Measurements from ENCODE around the gene THAP4. TPM values are rescaled to one million over a fixed set of nuclear protein-coding genes. Genes with fewer than 3 reads are reported as not detected.

THAP4 gene
- total RNA-seq, 1 experiment from 2014 or later = 94.8 TPM

GRCh38 chr2:241653210-241653750 lies 16.3 kb upstream of the THAP4 start:
- Histone ChIP-seq H3K27ac (no peak overlapping the region), H3K9me3 (ENCODE audit: insufficient read depth, low read depth) (no peaks in the 10 kb centered on the region), H3K9me2 (ENCODE audit: insufficient read depth) (no peaks in the 10 kb centered on the region), H3K36me3 (ENCODE audit: low read depth) (peaks cover 12% of the 10 kb centered on the region; the same call in 1 of the 2 replicates), H2AFZ (no peak overlapping the region), H3F3A (ENCODE audit: insufficient read depth, low read depth) (peaks cover 4% of the 10 kb centered on the region; the same call in 1 of the 2 replicates), H3K4me2 (no peak overlapping the region), H3K4me3 (no peak overlapping the region), H4K20me1 (ENCODE audit: insufficient read depth) (peaks cover 42% of the 10 kb centered on the region), H3K79me2 (ENCODE audit: low read depth) (peaks cover 19% of the 10 kb centered on the region), H3K27me3 (ENCODE audit: insufficient read depth, low read depth) (no peaks in the 10 kb centered on the region), H3K4me1 (replicated peaks; ENCODE audit: insufficient read depth) (no peaks in the 10 kb centered on the region)
- no TSS peak for BruUV-seq (replicated peaks)
- ChIA-PET CTCF (interaction anchor here (0.7 kb wide), 1 partner anchor 18 kb away, joined by 11 read pairs; no protein-coding TSS in a partner anchor), POLR2A (ENCODE audit: unreplicated experiment) (no interaction called here)
- intact Hi-C loops (cut with micrococcal nuclease; ENCODE audit: unreplicated experiment) = no loop called here
- DNase-seq = no peak
- TF ChIP-seq CTCF (conservative IDR thresholded peaks at IDR 0.05) (no peak), EZH2 (IDR thresholded peaks at IDR 0.05; ENCODE audit: low read depth) (no peak)

GRCh38 chr2:241652722-241653121 lies 15.8 kb upstream of the THAP4 start:
- H3K9me2 ChIP-seq (ENCODE audit: insufficient read depth) = no peaks in the 10 kb centered on the region
- no peaks in the 10 kb centered on the region for H3K9me3 ChIP-seq (ENCODE audit: insufficient read depth, low read depth)
- no peak overlapping the region for H3K27ac ChIP-seq
- peaks cover 4% of the 10 kb centered on the region; the same call in 1 of the 2 replicates for H3F3A ChIP-seq (ENCODE audit: insufficient read depth, low read depth)
- BruUV-seq (replicated peaks) = no TSS peak
- ChIA-PET POLR2A (ENCODE audit: unreplicated experiment) (no interaction called here), CTCF (no interaction called here)
- no peak overlapping the region for H3K4me3 ChIP-seq
- H4K20me1 ChIP-seq (ENCODE audit: insufficient read depth) = peaks cover 45% of the 10 kb centered on the region
- no peak for DNase-seq
- TF ChIP-seq EZH2 (IDR thresholded peaks at IDR 0.05; ENCODE audit: low read depth) (no peak), CTCF (conservative IDR thresholded peaks at IDR 0.05) (no peak)
- no peaks in the 10 kb centered on the region for H3K4me1 ChIP-seq (replicated peaks; ENCODE audit: insufficient read depth)
- peaks cover 24% of the 10 kb centered on the region for H3K79me2 ChIP-seq (ENCODE audit: low read depth)
- H3K4me2 ChIP-seq = no peak overlapping the region
- H3K36me3 ChIP-seq (ENCODE audit: low read depth) = peaks cover 12% of the 10 kb centered on the region; the same call in 1 of the 2 replicates
- H3K27me3 ChIP-seq (ENCODE audit: insufficient read depth, low read depth) = no peaks in the 10 kb centered on the region
- H2AFZ ChIP-seq = no peak overlapping the region
- intact Hi-C loops (cut with micrococcal nuclease; ENCODE audit: unreplicated experiment) = no loop called here

GRCh38 chr2:241652142-241652541 lies 15.2 kb upstream of the THAP4 start:
- no peak overlapping the region for H3K4me3 ChIP-seq
- H3F3A ChIP-seq (ENCODE audit: insufficient read depth, low read depth) = peaks cover 4% of the 10 kb centered on the region; the same call in 1 of the 2 replicates
- no peaks in the 10 kb centered on the region for H3K4me1 ChIP-seq (replicated peaks; ENCODE audit: insufficient read depth)
- no peaks in the 10 kb centered on the region for H3K9me2 ChIP-seq (ENCODE audit: insufficient read depth)
- peaks cover 28% of the 10 kb centered on the region for H3K79me2 ChIP-seq (ENCODE audit: low read depth)
- TF ChIP-seq CTCF (conservative IDR thresholded peaks at IDR 0.05) = no peak
- no peak for TF ChIP-seq EZH2 (IDR thresholded peaks at IDR 0.05; ENCODE audit: low read depth)
- no peak overlapping the region for H3K27ac ChIP-seq
- H4K20me1 ChIP-seq (ENCODE audit: insufficient read depth) = peaks cover 44% of the 10 kb centered on the region
- peaks cover 12% of the 10 kb centered on the region; the same call in 1 of the 2 replicates for H3K36me3 ChIP-seq (ENCODE audit: low read depth)
- BruUV-seq (replicated peaks) = no TSS peak
- H3K9me3 ChIP-seq (ENCODE audit: insufficient read depth, low read depth) = no peaks in the 10 kb centered on the region
- CTCF ChIA-PET = no interaction called here
- H2AFZ ChIP-seq = no peak overlapping the region
- intact Hi-C loops (cut with micrococcal nuclease; ENCODE audit: unreplicated experiment) = no loop called here
- H3K27me3 ChIP-seq (ENCODE audit: insufficient read depth, low read depth) = no peaks in the 10 kb centered on the region
- POLR2A ChIA-PET (ENCODE audit: unreplicated experiment) = no interaction called here
- H3K4me2 ChIP-seq = no peak overlapping the region
- no peak for DNase-seq

Data from PC-9 (cell line).